HEK293 (cell line): ENCODE data around the gene HARS1.
A peak's percentile ranks its signal among the peaks of the same experiment; 100 is the strongest.
"Not testable (repeated sequence)": the region's sequence is repeated elsewhere in the genome, so short reads cannot be mapped to it uniquely, and the experiment has no call there.

Experiments
- ZNF23 ChIP-seq: fragments of 450-650 bp; formaldehyde crosslinking; IDR thresholded peaks from 2 replicates; pipeline ENCODE4 v1.5.1; 2016; ENCODE audit warnings: missing biosample characterization, missing genetic modification characterization, borderline replicate concordance
- ZNF324 ChIP-seq: fragments of 450-650 bp; formaldehyde crosslinking; IDR thresholded peaks from 2 replicates; pipeline ENCODE4 v1.5.1; 2016; ENCODE audit warnings: missing biosample characterization, missing genetic modification characterization
- ZNF350 ChIP-seq: fragments of 450-650 bp; formaldehyde crosslinking; IDR thresholded peaks from 2 replicates; pipeline ENCODE4 v1.5.0; 2017; ENCODE audit warnings: missing biosample characterization, mild to moderate bottlenecking, missing genetic modification characterization
- ZNF549 ChIP-seq: fragments of 450-650 bp; IDR thresholded peaks from 2 replicates; pipeline ENCODE4 v1.5.1; 2018; ENCODE audit warnings: missing biosample characterization, missing genetic modification characterization, mild to moderate bottlenecking, inconsistent platforms, moderate library complexity
- ZNF585B ChIP-seq: fragments of 450-650 bp; formaldehyde crosslinking; IDR thresholded peaks from 2 replicates; pipeline ENCODE4 v1.5.1; 2016; ENCODE audit warnings: missing biosample characterization, missing genetic modification characterization
- ZNF664 ChIP-seq: fragments of 450-650 bp; formaldehyde crosslinking; IDR thresholded peaks from 2 replicates; pipeline ENCODE4 v1.5.1; 2016; ENCODE audit warnings: missing biosample characterization, missing genetic modification characterization
- TF ChIP-seq, protein P1 (sequence below): fragments of 450-650 bp; formaldehyde crosslinking; IDR thresholded peaks from 2 replicates; pipeline ENCODE4 v1.5.1; 2016; ENCODE audit warnings: missing biosample characterization, missing genetic modification characterization
- TF ChIP-seq, protein P2 (sequence below): fragments of 450-650 bp; formaldehyde crosslinking; IDR thresholded peaks from 2 replicates; pipeline ENCODE4 v1.5.1; 2016; ENCODE audit warnings: missing biosample characterization, missing genetic modification characterization
- TF ChIP-seq, protein P3 (sequence below): fragments of 450-650 bp; formaldehyde crosslinking; IDR thresholded peaks from 2 replicates; pipeline ENCODE4 v1.5.1; 2017; ENCODE audit warnings: missing biosample characterization, missing genetic modification characterization
- TF ChIP-seq, protein P4 (sequence below): fragments of 450-650 bp; formaldehyde crosslinking; IDR thresholded peaks from 2 replicates; pipeline ENCODE4 v1.5.1; 2016; ENCODE audit warnings: missing biosample characterization, missing genetic modification characterization

DNA sequence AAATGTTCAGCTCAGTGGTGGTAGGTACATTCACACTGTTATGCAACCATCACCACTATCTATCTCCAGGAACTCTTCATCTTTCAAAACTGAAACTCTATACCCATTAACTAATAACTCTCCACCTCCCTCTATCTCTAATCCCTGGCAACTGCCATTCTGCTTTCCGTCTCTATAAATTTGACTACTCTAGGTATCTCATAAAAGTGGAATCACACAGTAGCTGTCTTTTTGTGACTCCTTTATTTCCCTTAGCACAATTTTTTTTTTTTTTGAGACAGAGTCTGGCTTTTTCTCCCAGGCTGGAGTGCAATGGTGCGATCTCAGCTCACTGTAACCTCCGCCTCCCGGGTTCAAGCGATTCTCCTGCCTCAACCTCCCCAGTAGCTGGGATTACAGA, 30.2 kb upstream of the HARS1 start:
- TF ChIP-seq ZNF350; ZNF324; ZNF23 (tag by site-specific recombination); ZNF664 (tag by site-specific recombination); ZNF585B (tag by site-specific recombination); ZNF549 (tag by site-specific recombination): not testable (repeated sequence)
- TF ChIP-seq, protein P1, sequence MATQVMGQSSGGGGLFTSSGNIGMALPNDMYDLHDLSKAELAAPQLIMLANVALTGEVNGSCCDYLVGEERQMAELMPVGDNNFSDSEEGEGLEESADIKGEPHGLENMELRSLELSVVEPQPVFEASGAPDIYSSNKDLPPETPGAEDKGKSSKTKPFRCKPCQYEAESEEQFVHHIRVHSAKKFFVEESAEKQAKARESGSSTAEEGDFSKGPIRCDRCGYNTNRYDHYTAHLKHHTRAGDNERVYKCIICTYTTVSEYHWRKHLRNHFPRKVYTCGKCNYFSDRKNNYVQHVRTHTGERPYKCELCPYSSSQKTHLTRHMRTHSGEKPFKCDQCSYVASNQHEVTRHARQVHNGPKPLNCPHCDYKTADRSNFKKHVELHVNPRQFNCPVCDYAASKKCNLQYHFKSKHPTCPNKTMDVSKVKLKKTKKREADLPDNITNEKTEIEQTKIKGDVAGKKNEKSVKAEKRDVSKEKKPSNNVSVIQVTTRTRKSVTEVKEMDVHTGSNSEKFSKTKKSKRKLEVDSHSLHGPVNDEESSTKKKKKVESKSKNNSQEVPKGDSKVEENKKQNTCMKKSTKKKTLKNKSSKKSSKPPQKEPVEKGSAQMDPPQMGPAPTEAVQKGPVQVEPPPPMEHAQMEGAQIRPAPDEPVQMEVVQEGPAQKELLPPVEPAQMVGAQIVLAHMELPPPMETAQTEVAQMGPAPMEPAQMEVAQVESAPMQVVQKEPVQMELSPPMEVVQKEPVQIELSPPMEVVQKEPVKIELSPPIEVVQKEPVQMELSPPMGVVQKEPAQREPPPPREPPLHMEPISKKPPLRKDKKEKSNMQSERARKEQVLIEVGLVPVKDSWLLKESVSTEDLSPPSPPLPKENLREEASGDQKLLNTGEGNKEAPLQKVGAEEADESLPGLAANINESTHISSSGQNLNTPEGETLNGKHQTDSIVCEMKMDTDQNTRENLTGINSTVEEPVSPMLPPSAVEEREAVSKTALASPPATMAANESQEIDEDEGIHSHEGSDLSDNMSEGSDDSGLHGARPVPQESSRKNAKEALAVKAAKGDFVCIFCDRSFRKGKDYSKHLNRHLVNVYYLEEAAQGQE (tag by site-specific recombination), result not testable (repeated sequence)
- TF ChIP-seq, protein P2, sequence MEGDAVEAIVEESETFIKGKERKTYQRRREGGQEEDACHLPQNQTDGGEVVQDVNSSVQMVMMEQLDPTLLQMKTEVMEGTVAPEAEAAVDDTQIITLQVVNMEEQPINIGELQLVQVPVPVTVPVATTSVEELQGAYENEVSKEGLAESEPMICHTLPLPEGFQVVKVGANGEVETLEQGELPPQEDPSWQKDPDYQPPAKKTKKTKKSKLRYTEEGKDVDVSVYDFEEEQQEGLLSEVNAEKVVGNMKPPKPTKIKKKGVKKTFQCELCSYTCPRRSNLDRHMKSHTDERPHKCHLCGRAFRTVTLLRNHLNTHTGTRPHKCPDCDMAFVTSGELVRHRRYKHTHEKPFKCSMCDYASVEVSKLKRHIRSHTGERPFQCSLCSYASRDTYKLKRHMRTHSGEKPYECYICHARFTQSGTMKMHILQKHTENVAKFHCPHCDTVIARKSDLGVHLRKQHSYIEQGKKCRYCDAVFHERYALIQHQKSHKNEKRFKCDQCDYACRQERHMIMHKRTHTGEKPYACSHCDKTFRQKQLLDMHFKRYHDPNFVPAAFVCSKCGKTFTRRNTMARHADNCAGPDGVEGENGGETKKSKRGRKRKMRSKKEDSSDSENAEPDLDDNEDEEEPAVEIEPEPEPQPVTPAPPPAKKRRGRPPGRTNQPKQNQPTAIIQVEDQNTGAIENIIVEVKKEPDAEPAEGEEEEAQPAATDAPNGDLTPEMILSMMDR (tag by site-specific recombination), result not testable (repeated sequence)
- TF ChIP-seq, protein P3, sequence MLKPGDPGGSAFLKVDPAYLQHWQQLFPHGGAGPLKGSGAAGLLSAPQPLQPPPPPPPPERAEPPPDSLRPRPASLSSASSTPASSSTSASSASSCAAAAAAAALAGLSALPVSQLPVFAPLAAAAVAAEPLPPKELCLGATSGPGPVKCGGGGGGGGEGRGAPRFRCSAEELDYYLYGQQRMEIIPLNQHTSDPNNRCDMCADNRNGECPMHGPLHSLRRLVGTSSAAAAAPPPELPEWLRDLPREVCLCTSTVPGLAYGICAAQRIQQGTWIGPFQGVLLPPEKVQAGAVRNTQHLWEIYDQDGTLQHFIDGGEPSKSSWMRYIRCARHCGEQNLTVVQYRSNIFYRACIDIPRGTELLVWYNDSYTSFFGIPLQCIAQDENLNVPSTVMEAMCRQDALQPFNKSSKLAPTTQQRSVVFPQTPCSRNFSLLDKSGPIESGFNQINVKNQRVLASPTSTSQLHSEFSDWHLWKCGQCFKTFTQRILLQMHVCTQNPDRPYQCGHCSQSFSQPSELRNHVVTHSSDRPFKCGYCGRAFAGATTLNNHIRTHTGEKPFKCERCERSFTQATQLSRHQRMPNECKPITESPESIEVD (tag by site-specific recombination), result not testable (repeated sequence)
- TF ChIP-seq, protein P4, sequence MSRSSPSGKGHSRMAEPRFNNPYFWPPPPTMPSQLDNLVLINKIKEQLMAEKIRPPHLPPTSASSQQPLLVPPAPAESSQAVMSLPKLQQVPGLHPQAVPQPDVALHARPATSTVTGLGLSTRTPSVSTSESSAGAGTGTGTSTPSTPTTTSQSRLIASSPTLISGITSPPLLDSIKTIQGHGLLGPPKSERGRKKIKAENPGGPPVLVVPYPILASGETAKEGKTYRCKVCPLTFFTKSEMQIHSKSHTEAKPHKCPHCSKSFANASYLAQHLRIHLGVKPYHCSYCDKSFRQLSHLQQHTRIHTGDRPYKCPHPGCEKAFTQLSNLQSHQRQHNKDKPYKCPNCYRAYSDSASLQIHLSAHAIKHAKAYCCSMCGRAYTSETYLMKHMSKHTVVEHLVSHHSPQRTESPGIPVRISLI (tag by site-specific recombination), result peak; percentile 75; the same call in 1 of the 2 replicates
